WERI-Rb-1 (cell line): ENCODE data around the gene SFRP2.

Source experiments
- DNase-seq: peaks from one replicate; pipeline ENCODE4 v3.0.0-alpha.2; 2020
- H3K27ac ChIP-seq: fragments of 250-450 bp; sonication (Bioruptor Pico); 2 replicates; pipeline ENCODE4 v1.5.1; 2020; ENCODE audit warnings: mild to moderate bottlenecking, moderate library complexity
- H3K27me3 ChIP-seq: fragments of 250-450 bp; sonication (Bioruptor Pico); 2 replicates; pipeline ENCODE4 v1.5.1; 2021; ENCODE audit warnings: mild to moderate bottlenecking, low read depth, moderate library complexity; ENCODE audit not compliant: insufficient read depth, severe bottlenecking
- H3K36me3 ChIP-seq: fragments of 250-450 bp; sonication (Bioruptor Pico); 2 replicates; pipeline ENCODE4 v1.5.1; 2020; ENCODE audit warnings: mild to moderate bottlenecking, moderate library complexity
- H3K4me3 ChIP-seq: 2 replicates; pipeline ENCODE4 v1.5.1; 2011; ENCODE audit warnings: low read depth, mild to moderate bottlenecking, control low read depth, low read length
- H3K9me3 ChIP-seq: fragments of 250-450 bp; sonication (Bioruptor Pico); 2 replicates; pipeline ENCODE4 v1.5.1; 2021; ENCODE audit warnings: mild to moderate bottlenecking, moderate library complexity; ENCODE audit not compliant: severe bottlenecking
- CTCF ChIP-seq: IDR thresholded peaks from 2 replicates; pipeline ENCODE4 v1.5.1; 2011; ENCODE audit warnings: low read depth, mild to moderate bottlenecking, control low read depth, inconsistent platforms, low read length

The SFRP2 gene

DNA sequence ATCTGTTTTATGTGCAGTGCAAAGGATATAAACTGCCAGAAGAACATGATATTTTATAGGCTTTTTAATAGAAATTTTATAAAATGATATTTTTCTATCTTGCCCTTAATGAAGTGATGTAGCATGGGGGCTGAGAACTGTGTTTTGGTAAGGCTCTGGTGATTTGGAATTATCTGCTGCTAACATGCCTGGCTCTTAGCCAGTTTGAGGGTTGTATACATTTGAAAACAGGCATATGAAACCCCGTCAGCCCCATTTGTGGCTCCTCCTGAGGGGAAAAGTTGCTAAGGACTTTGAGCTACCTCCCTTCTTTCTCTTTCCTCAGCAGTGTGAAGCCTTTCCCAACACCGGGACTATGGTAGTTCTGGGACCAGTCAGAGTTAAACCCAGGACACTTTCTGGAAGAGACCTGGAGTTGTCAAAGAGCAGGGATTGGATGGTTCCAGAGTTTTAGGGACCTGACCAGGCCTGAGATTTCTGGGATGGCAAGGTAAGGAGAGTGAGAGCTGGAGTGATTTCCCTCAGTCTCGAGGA is 4.7 kb downstream of the SFRP2 start:
- no peak overlapping the region for H3K27ac ChIP-seq
- no peak overlapping the region for H3K4me3 ChIP-seq
- no peaks in the 10 kb centered on the region for H3K9me3 ChIP-seq
- DNase-seq, result no peak
- H3K27me3 ChIP-seq, result no peaks in the 10 kb centered on the region
- no peaks in the 10 kb centered on the region for H3K36me3 ChIP-seq
- no peak for TF ChIP-seq CTCF

- no peak overlapping the region for H3K4me3 ChIP-seq
- H3K27me3 ChIP-seq, result no peaks in the 10 kb centered on the region
- no peak for TF ChIP-seq CTCF
- no peaks in the 10 kb centered on the region for H3K9me3 ChIP-seq
- no peak for DNase-seq
- H3K27ac ChIP-seq, result no peak overlapping the region
- H3K36me3 ChIP-seq, result no peaks in the 10 kb centered on the region
These were observed 6.3 kb downstream of the SFRP2 start for GRCh38 chr4:153782581-153782980.

- Histone ChIP-seq H3K27ac (no peak overlapping the region), H3K36me3 (no peaks in the 10 kb centered on the region), H3K9me3 (no peaks in the 10 kb centered on the region), H3K4me3 (no peak overlapping the region), H3K27me3 (no peaks in the 10 kb centered on the region)
- no peak for DNase-seq
- TF ChIP-seq CTCF, result no peak
These were observed 7.0 kb downstream of the SFRP2 start for GRCh38 chr4:153781717-153782416.

DNA sequence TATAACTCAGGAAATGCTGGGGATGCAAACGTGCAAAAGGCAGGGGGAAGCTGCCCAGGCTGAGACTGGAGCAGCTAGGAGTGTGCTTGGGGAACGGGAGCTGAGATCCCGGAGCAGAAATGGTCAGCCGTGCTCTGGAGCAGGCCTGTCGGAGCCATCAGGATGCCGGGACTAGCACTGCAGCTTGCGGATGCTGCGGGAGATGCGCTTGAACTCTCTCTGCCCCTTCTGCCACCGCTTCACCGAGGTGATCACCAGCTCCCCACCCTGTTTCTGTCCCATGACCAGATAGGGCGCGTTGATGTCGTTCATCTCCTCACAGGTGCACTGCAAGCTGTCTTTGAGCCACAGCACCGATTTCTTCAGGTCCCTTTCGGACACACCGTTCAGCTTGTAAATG is 7.6 kb downstream of the SFRP2 start:
- Histone ChIP-seq H3K9me3 (no peaks in the 10 kb centered on the region), H3K27ac (no peak overlapping the region), H3K27me3 (no peaks in the 10 kb centered on the region), H3K36me3 (no peaks in the 10 kb centered on the region), H3K4me3 (no peak overlapping the region)
- no peak for DNase-seq
- no peak for TF ChIP-seq CTCF

GRCh38 chr4:153780876-153781275 is 8.0 kb downstream of the SFRP2 start:
- Histone ChIP-seq H3K27me3 (no peaks in the 10 kb centered on the region), H3K9me3 (no peaks in the 10 kb centered on the region), H3K4me3 (no peak overlapping the region), H3K27ac (no peak overlapping the region), H3K36me3 (no peaks in the 10 kb centered on the region)
- TF ChIP-seq CTCF, result no peak
- no peak for DNase-seq

DNA sequence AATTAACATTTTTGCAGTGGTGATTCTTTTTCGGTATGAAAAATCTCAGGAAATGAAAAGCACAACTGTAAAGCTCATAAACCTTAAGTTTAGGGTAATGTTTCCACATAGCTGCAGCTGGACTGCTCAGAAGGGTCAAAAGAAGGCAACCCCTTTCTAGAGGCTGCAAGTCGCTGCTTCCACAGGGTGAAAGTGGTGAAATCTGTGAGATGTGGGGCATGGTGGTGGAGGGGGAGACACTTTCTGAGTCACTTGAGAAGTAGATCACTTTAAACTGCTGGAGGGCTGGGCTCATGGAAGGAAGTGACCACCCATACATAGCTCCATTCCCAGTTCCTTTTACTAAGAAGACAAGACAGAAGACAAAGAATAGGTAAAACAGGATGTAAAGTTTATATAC is 8.7 kb downstream of the SFRP2 start:
- no peak for TF ChIP-seq CTCF
- Histone ChIP-seq H3K9me3 (no peaks in the 10 kb centered on the region), H3K36me3 (no peaks in the 10 kb centered on the region), H3K27me3 (no peaks in the 10 kb centered on the region), H3K27ac (no peak overlapping the region), H3K4me3 (no peak overlapping the region)
- no peak for DNase-seq
